Right lobe of liver (tissue), 4 donors: ENCODE measurements around the gene SDR42E2.

Source experiments
- CTCF ChIP-seq, 4 donors: fragments of 200-600 bp in 3 of 4; fragments of 450-650 bp in 1 of 4; IDR thresholded peaks; one replicate each; pipeline versions ENCODE4 v1.5.1 to v1.8.0; 2016 to 2022; ENCODE audit warnings: antibody characterized with exemption in 4 of 4, mild to moderate bottlenecking in 2 of 4
- POLR2A ChIP-seq: fragments of 450-650 bp; IDR thresholded peaks from one replicate; pipeline ENCODE4 v1.6.1; 2017; ENCODE audit warnings: antibody characterized with exemption, mild to moderate bottlenecking
- donor health status: DM: no; HTN: no; CAD: no.
- donor health status: DM: no; HTN: no; CAD: no.
- donor health status: DM: no; HTN: yes; CAD: no.

GRCh38 chr16:22162656-22163009 lies 327 bp downstream of the SDR42E2 start:
- TF ChIP-seq POLR2A (no peak), CTCF (IDR thresholded peaks at IDR 0.05) (no peak)
